NCI-H2227 treated with DMSO at 0.1 percent for 48 hours (cell line): ENCODE measurements around the gene ACP1.
A peak's percentile ranks its signal among the peaks of the same experiment; 100 is the strongest.

Source experiments
- DNase-seq: peaks from one replicate; lab custom pipeline; 2025; lab: John Stamatoyannopoulos, UW

The ACP1 gene

DNA sequence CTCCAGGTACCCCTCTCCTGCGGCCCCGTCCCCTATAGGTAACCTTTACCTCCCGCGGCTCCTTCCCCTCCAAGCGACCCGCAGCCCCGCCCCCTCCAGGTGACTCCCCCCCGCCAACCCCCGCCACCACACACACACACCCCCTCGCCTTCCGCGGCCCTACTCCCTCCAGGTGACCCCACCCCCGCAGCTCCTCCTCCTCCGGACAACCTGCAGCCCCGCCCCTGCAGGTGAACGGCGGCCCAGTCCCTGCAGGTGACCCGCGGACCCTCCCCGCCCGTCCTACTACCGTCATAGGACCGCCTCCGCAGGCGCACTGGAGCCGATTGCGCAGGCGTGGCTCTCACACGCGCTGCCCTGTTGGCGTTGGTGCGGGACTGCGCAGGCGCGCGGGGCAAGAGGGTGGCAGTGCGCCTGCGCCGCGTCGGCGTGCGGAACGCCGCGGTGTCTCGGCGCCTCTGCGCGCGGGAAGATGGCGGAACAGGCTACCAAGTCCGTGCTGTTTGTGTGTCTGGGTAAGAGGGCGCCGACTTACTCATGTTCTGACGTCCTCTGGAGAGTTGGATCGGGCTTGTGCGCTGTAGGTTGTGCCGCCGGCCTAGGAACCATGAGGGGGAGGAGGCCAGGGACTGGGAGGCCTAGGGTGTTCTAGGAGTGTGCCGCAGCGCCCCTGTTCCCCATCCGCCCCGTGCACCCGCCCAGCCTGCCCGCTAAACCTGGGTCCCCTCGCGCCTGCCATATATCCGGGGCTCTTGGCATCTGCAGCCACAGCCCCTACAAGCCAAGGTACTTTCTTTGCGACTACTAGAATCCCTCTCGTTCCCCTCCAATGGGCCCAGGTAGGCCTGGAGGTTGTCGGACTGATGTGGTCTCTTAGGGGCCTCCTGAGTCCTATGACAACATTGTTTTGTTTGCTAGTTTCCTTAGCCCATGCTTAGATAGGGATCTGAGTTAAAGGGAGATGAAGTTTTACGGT is at the start of gene ACP1:
Gene ACP1, plus strand, starts transcription at position 455 of the 976 bp plus-strand sequence. Its CDS starts 18 bp downstream, at position 473.
- DNase-seq = peak; percentile 95

DNA sequence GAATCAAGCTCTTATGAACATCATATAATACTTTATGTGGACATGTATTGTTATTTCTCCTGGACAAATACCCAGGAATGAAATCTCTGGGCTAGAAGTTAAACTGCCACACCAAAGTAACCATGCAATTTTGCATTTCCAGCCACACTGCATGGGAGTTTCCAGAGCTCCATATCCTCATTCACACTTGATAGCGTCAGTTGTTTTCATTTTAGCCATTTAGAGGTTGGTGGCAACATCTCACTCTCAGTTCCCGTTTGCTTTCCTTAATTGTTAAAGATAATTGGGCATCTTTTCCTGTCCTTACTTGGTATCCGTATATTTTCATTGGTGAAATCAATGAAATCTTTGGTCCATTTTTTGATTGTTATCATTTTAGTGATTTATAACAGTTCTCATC is 48.7 kb upstream of the ACP1 start:
- DNase-seq = no peak

DNA sequence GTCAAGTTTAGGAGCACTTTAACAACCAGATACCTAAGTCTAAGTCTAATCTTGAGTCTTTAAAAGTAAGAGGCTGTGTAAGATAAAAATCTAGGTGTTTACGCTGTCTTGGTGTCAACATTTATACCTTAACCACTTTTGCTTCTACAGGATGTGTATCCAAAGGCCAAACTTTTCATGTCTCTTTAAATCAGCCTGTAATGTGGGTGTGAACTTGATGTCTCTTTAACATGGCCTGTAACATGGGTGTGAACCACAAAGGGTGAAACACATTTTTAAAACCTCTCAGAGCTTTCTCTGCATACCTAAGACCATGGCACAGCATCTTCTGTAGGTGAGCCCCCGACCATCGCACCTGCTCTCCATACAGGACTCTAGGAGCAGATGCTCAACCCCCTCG is 41.3 kb upstream of the ACP1 start:
- DNase-seq = no peak

DNA sequence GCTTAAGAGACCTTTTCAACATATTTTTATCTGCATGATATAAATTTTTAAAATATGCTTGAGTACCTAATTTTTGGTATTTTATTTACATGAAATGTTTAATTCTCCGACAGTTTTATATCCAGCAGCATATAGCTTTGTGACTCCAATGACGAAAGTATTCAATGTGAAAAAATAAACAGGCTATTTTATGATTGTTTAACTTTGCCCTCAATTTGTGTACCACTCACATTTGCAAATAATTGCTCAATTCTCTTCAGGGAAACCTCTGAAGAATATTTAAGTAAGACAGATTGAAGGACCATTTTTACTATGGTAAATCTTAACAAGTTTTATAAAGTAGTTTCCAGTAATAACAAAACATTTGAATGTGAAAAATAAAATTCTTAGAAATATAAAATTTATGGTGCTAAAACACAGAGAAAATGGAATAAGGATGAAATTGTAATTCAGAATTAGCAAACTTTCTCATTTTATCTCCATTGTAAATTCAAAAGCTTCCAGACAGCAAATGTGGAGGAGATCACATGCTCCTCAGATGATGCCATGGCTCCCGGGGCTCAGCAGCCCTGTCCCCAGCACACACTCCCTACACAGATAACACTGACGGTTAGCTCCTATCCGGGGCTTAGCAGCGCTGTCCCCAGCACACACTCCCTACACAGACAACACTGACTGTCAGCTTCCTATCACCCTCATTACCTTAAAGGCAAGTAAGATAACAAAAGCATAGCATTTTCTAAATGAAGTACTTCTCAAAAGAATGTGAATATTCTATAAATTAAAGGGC is 40.6 kb upstream of the ACP1 start:
- DNase-seq = no peak

DNA sequence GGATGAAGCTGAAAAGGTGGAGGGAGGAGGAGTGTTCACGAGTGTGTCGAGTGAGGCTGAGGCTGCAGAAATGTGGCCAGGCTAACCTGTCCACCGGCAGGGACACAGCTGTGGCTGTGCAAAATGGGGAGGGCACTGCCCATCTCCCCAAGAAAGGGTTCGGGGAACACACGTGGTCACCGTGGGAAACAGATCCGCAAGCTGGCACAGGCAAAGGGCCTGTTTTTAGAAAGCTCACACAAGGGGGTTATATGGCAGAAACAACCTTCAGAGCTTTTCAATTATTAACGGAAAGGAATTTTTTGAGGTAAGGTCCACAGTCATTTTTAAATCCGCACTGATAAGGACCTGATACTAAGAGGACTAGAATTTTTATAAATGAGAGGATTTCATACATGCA is 36.6 kb upstream of the ACP1 start:
- DNase-seq = no peak

DNA sequence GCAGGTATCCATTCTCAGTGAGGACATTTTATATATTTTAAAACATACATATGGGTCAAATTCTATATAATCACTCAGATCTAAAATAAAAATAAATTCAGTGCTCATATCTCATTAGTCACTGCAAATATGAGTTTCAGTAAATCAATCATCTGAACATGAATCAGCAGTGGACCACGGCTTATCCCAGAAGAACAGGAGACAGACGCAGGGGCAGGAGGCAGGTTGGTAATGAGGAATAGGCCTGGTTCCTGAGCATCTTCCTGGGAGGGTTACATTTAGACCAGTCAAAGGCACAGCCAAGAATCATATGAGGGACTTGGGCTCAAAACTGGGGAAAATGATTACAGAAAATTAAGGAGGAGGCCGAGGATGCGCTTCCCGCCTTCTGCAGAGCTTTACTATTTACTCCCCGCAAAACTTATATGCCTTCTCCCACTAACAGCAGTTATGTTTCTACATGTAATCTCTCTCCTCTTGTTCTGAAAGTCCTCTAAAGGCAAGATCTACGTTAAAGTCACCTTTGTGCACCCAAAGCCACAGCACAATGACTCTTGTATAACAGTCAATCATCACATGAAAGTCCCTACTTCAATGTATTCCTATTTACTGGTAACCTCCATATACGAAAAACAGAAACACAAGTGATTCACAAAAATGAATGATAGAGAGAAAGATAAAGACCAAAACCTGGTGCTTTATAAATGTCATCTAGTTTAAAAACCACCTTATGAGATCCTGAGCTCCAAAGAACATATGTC is 36.0 kb upstream of the ACP1 start:
- no peak for DNase-seq

DNA sequence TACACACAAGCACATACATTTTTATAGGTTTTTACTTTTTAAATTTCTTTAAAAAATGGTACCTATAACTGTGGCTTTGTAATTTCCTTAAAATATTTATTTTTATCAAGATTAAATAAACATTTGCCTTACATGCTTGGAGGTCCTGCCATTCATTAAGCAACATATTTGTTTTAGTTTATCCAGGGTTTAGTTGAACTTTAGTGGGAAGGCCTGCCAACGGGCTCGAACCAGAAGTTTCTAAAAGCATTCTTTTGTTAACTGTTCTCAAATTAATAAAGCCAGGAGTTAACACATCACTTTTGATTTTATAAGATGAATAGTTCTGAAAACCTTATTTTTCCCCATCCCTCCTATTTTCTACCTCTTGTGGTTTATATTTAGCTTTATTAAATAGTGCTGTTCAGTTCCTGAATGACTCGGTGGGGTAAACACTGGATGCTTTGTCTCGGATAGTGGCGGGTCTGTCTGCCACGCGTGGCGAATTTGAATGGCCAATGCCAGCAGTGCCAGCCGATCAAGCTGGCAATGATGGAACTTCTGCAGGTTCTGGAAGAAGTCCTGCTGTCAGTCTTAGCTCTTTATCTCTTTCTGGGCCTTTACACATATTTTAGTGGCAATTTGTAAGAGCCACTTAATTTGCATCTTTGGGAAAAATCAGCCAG is 33.1 kb upstream of the ACP1 start:
- no peak for DNase-seq

DNA sequence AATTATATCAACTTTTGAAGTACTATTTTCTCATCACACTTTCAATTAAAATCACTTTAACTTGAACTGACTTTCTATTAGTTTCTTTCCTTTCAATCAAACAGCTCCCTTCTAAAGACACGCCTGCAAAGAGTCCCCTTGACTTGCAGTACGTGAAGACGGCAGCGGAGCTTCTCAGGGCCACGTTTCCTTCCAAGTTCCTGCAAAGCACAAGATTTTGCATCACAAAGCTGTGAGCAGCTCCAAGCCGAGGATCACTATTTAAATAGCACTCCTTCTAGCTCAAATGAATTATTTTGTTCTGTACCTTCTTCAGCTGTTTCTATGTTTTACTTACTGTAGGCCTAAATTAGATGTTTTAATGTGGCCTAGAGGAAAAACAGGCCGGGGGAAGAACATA is 31.7 kb upstream of the ACP1 start:
- DNase-seq = no peak

DNA sequence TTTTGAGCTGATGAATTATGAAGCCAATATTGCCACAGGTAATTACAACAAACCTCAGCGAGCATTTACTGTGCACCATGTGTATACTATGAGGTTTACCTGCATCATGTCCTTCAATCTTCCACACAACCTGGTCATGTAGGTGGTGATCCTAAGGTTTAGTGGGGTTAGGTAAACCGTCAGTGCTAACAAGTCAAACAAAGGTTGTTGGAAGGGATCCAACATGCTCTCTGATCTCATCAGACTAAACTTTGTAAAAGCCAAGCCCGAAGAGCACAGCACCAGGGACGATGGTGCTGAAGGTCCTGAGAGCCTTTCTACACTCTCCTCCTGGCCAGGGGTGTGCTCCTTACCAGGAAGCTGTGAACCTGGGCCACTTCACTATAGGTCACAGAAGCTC is 30.3 kb upstream of the ACP1 start:
- DNase-seq = no peak

DNA sequence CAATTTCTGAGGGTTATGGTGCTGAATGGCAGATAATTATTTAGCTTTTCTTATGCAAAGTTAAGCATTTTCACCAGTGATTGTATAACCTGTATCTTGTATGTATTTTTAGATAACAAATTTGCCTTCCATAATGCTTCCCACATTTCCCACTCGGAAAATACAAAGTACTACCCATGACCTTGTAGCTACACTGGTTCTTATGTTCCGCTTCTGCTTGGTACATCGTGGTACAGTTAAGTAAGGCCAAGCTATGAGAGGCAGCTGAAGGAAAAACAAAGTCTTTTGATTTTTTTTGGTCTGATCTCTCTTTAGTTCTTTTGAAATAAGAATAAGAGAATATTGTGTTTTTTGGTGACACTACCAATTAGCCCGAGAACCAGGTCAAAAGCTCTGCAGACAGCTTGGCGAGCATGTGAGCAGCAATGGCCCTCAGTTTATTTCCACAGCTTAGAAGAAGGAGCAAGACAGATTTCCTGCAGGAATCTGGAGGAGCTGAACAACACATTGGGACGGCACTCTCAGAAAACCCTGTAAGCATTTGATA is 27.7 kb upstream of the ACP1 start:
- no peak for DNase-seq

DNA sequence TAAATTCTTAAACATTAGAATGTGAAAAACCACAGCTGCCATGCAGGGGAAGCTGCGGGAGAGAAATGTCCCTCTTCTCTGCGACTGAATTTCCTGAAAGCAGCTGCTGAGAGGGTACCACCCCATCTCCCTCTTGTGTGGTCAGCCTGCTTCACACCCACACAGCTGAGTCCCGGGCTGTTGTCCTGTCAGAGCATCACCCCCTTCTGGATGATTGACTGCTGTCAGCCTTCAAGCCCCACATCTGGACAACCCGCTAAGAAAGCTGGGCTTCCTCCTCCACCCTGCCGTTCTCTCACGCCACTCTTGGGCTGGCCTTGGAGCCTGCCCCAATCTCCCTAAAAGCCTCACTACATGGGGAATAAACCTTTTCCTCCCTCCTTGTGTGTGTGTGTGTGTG is 26.9 kb upstream of the ACP1 start:
- DNase-seq = no peak

DNA sequence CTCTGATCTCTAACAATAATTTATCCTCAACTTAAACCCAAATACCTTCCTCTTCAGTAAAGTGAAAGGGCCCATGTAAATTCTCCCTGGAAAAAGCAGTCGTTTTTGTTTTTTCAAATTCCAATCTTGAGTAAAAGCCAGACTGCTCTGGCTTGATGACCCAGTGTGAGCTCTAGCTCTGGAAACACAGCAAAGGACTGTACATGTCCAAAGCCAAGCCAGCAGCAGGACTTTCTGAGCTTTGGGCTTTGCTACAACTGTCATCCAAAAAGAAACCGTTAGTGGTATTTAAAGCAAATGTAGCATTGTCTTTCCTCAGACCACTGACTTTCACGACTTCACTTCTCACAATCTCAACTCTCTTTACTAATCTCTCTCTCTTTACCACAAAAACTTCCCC is 26.3 kb upstream of the ACP1 start:
- no peak for DNase-seq

DNA sequence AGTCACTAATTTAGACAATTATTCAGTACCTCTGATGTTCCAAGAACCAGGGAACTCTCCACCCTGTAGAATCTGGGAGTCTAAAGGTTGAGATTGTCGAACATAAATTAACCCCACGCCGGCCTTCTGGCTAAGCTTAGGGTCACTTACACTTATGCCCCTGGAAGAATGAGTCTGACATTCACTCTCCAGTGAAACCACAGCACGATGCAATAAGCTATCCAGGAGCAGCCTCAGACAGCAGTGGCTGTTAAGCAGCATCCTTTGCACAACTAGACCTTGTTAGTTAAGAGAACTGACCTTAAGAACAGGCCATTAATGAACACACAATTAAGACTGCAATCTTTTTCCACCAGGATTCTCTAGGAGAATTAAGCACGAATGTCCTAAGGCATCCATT is 25.9 kb upstream of the ACP1 start:
- DNase-seq = no peak

DNA sequence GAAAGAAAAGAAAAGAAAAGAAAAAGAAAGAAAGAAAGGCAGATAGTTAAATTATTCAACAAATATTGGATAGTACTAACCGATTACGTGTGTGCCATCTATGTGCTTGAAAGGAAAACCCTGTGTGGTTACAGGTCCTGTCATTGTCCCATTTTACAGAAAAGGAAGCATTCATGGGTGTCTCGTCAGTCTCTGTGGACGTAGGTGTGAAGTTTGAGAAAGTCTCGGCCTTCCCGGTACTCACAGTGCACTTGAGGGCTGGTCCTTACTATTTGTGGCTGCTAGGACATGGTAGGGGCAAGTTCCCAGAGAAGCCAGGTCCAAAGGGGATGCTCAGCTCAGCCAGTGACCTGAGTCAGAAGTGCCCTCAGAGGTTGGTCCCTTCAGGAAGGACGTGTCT is 20.2 kb upstream of the ACP1 start:
- DNase-seq = no peak

DNA sequence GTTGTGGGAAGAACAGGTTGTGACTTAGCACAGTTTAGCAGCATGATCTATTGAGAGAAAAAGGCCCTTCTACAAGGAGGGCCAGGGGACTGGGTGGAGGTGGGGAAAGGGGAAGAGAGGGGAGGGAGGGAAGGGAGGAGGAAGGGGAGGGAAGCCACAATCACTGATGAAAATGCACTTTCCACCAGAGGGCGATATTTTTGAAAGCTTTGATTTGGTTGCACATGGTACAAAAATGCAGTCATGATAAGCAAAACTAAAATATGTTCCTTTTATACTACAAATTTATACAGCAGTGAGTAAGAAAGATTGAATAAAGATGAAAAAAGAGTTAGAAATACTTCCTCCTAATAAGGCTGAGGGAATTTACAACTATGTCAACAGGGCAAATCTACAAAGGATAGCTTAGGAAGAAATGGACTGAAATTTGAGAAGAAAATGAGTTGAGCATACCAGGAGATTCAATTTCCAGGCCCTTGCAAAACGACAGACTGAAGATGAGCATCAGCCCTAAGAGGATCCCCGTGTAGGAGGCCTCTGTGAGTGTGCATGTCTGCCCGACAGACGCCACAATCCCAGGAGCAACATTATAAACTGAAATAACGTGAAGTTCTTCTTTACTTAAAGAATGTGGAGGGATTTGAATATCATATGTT is 18.1 kb upstream of the ACP1 start:
- DNase-seq = no peak

DNA sequence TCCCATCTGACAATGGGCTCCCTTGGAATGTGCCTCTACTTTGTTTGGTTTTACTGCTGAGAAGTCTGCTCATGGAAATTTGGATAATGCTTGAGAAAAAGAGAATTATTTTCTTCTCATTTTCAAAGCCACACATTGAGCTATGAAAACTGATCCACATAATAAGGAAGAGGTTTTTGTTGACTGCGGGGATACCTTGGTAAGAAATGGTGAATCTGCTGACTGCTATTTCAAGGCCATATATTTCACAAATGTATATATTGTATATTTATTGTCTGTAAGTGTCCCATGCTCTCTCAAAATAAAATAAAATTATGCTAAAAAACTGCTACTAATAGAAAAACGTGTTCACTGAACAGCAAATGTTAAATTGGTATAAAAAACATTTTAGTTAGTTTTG is 16.0 kb upstream of the ACP1 start:
- DNase-seq = no peak

DNA sequence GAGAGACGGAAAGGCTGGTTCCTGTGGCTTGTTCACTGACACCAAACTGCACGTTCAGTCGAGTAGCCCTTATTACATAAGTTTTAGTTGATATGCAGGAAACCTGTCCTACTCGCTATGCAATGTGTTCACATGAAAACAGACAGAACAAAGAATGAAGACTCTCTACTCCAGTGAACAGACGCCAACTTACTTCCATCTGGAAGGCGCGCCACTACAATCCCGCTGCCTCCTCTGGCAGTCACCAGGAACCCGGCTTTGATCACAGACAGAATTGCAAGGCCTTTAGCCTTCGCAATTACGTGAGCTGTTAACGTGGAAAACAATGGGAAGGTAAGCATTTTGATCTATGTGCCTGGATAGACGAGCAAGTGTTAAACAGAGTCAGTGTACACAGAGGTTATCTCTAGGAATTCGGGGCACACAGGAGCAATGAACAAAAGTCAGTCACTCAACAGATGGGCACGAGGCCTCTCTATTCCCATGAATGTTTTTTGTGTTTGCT is 15.2 kb upstream of the ACP1 start:
- no peak for DNase-seq

DNA sequence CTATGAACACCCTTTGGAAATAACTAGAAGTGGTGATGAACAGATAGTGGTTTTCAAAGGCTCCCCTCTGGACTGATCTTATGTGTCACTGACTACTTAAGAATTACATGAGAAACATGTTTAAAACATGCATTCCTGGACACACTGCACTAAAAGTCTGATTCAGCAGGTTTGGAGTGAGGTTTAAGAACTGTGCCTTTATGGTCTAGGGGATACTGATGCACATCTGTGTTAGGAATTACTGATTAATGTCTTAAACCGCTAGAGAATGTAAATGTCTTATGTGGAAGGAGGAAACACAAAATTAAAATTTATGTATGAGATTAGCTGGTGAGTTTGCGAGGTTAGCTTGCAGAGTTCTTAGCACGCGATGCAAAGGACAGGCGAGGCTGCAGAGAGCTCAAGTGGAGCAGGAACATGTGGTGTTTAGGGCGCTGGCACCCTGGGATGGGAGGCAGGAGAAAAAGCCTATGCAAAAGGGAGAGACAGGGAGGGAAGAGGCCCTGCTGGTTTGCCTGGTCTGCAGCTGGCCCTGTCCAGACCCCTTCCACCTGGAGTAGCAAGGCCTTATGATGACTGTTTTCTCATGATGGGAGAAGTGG is 12.6 kb upstream of the ACP1 start:
- no peak for DNase-seq

DNA sequence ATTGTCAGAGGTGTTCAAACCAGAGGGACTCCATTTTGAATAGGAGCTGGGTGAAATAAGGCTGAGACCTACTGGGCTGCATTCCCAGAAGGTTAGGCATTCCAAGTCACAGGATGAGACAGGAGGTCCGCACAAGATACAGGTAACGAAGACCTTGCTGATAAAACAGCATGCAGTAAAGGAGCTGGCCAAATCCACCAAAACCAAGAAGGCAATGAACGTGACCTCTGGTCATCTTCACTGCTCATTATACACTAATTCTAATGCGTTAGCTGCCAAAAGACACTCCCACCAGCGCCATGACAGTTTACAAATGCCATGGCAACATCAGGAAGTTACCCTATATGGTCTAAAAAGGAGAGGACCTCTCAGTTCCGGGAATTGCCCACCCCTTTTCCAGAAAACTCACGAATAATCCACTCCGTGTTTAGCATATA is 11.5 kb upstream of the ACP1 start:
- DNase-seq = no peak

DNA sequence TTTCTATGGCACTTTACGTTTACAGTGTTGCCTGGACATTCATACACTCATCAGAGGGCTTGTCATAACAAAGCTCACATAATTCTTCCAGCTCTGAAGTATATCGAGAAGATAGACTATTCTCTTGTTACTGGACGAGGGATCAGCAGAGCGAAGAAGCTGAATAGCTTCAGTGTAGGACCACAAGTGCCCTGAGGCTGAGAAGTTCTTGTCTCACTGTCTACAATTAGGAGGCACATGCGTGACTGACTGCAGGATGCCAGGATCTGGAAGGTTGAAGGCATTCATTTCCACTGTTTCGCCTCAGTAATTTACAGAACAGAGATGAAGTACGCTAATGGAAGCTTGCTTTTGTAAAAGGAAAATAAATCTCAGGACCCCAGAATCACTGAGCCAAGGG is 10.5 kb upstream of the ACP1 start:
- no peak for DNase-seq
